Measurements from ENCODE around the gene PRKAG3. TPM values are rescaled to one million over a fixed set of nuclear protein-coding genes. Genes with fewer than 3 reads are reported as not detected.

PRKAG3 gene
- total RNA-seq, 2 experiments from 2014 or later = not detected

DNA sequence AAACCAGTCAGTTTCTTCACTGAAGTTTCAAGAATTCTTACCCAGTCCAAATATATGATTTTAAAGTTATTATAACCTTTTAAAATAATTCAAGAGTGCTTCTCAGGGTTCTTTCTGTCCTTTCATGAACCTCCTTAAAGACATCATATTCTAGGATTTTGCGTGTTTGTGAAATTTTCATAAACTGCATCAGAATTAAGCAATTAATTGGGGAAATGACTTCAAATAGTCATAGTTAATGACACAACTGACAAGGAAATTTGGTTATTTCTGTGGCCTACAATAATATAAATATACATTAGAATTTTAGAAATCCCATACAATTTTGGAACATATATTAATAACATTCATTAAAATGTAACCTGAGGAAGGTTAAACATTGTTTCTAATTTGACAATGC is 39.2 kb downstream of the PRKAG3 start:
- ChIA-PET CTCF (ENCODE audit: unreplicated experiment) (no interaction called here), POLR2A (no interaction called here)
- Histone ChIP-seq H3K9me2 (ENCODE audit: insufficient read depth, low read length) (no peaks in the 10 kb centered on the region), H4K20me1 (ENCODE audit: insufficient read depth, low read length) (no peaks in the 10 kb centered on the region), H3K4me3 (ENCODE audit: low read depth, low read length, poor library complexity, severe bottlenecking) (no peak overlapping the region), H3K27ac (ENCODE audit: low read depth, low read length, poor library complexity, severe bottlenecking) (no peak overlapping the region), H3K9me3 (ENCODE audit: low read length) (no peaks in the 10 kb centered on the region), H3K4me2 (ENCODE audit: low read length) (no peak overlapping the region), H3K79me2 (ENCODE audit: insufficient read depth, low read depth, low read length) (no peaks in the 10 kb centered on the region), H3K4me1 (ENCODE audit: insufficient read depth, low read length, poor library complexity, severe bottlenecking) (no peaks in the 10 kb centered on the region), H2AFZ (ENCODE audit: low read length) (no peak overlapping the region), H3K36me3 (ENCODE audit: insufficient read depth, low read length) (no peaks in the 10 kb centered on the region)
- no TSS peak for BruUV-seq (replicated peaks)
- TF ChIP-seq EZH2phosphoT487 (IDR thresholded peaks at IDR 0.05; ENCODE audit: borderline replicate concordance, low read depth, low read length) = no peak
- TF ChIP-seq, protein P1, sequence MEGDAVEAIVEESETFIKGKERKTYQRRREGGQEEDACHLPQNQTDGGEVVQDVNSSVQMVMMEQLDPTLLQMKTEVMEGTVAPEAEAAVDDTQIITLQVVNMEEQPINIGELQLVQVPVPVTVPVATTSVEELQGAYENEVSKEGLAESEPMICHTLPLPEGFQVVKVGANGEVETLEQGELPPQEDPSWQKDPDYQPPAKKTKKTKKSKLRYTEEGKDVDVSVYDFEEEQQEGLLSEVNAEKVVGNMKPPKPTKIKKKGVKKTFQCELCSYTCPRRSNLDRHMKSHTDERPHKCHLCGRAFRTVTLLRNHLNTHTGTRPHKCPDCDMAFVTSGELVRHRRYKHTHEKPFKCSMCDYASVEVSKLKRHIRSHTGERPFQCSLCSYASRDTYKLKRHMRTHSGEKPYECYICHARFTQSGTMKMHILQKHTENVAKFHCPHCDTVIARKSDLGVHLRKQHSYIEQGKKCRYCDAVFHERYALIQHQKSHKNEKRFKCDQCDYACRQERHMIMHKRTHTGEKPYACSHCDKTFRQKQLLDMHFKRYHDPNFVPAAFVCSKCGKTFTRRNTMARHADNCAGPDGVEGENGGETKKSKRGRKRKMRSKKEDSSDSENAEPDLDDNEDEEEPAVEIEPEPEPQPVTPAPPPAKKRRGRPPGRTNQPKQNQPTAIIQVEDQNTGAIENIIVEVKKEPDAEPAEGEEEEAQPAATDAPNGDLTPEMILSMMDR (conservative IDR thresholded peaks at IDR 0.05; ENCODE audit: low read length) = no peak
- intact Hi-C loops (cut with micrococcal nuclease; ENCODE audit: unreplicated experiment) = no loop called here
- no peak for DNase-seq (ENCODE audit: low spot score)

DNA sequence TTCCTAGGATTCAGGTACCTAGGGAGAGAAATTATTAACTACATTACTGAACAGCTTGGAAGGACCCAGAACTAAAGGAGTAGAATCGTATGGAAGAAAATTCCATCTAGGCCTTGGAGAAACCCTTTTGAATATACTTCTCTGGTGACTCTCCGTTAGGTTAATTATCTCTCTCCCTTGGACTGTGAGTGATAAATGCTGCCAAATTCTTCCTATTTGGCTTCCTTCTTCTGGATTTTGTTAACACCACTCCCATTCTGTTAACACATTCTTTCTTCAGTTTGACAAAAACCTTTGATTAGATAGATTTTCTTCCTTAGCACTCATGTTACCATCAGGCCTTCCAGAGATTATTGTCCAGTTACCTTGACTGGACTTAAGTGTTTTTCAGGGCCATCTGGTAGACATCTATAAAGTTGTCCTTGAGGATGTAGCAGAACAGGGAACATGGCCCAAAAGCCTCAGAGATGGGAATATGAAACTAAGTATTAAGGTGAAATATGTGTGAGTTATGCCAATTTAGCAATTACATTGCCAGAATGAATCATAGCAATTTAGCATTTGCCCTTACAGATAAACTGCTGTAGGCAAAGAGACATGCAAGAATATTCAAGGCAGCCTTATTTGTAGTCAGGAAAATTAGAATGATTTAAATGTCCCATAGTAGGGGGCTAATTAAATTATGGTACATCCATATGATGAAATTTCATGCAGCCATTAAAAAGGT is 42.9 kb downstream of the PRKAG3 start:
- BruUV-seq (replicated peaks) = no TSS peak
- Histone ChIP-seq H3K36me3 (ENCODE audit: insufficient read depth, low read length) (no peaks in the 10 kb centered on the region), H3K79me2 (ENCODE audit: insufficient read depth, low read depth, low read length) (no peaks in the 10 kb centered on the region), H3K9me2 (ENCODE audit: insufficient read depth, low read length) (no peaks in the 10 kb centered on the region), H4K20me1 (ENCODE audit: insufficient read depth, low read length) (no peaks in the 10 kb centered on the region), H3K4me1 (ENCODE audit: insufficient read depth, low read length, poor library complexity, severe bottlenecking) (no peaks in the 10 kb centered on the region), H2AFZ (ENCODE audit: low read length) (no peak overlapping the region), H3K4me2 (ENCODE audit: low read length) (no peak overlapping the region), H3K4me3 (ENCODE audit: low read depth, low read length, poor library complexity, severe bottlenecking) (no peak overlapping the region), H3K9me3 (ENCODE audit: low read length) (no peaks in the 10 kb centered on the region), H3K27ac (ENCODE audit: low read depth, low read length, poor library complexity, severe bottlenecking) (no peak overlapping the region)
- DNase-seq (ENCODE audit: low spot score) = no peak
- ChIA-PET POLR2A (interaction anchor here (0.5 kb wide), 1 partner anchor 365 kb away, joined by 3 read pairs; no protein-coding TSS in a partner anchor), CTCF (ENCODE audit: unreplicated experiment) (no interaction called here)
- TF ChIP-seq, protein P1 (conservative IDR thresholded peaks at IDR 0.05; ENCODE audit: low read length) = no peak
- TF ChIP-seq EZH2phosphoT487 (IDR thresholded peaks at IDR 0.05; ENCODE audit: borderline replicate concordance, low read depth, low read length) = no peak
- intact Hi-C loops (cut with micrococcal nuclease; ENCODE audit: unreplicated experiment) = no loop called here

DNA sequence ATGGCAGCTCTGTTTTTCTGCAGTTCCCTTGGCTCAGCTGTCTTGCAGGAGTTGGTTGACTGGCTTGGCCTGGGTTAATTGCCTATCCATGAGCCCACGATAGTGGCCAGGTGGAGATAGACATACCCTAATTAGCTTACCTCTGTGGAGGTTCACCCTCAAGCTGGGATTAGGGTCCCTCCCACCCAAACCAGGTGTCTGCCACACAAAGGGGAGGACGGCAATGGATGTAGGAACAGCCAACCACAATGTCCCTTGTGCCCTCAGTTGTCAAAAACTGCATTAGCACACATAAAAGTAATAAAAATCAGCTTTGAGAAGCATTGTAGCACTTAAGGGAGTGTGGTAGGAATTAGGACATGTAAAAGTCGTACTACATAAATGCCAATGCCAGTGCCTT is 45.5 kb downstream of the PRKAG3 start:
- Histone ChIP-seq H3K4me3 (ENCODE audit: low read depth, low read length, poor library complexity, severe bottlenecking) (no peak overlapping the region), H3K4me1 (ENCODE audit: insufficient read depth, low read length, poor library complexity, severe bottlenecking) (no peaks in the 10 kb centered on the region), H3K9me2 (ENCODE audit: insufficient read depth, low read length) (no peaks in the 10 kb centered on the region), H3K4me2 (ENCODE audit: low read length) (no peak overlapping the region), H3K9me3 (ENCODE audit: low read length) (no peaks in the 10 kb centered on the region), H3K27ac (ENCODE audit: low read depth, low read length, poor library complexity, severe bottlenecking) (no peak overlapping the region), H3K79me2 (ENCODE audit: insufficient read depth, low read depth, low read length) (no peaks in the 10 kb centered on the region), H4K20me1 (ENCODE audit: insufficient read depth, low read length) (no peaks in the 10 kb centered on the region), H3K36me3 (ENCODE audit: insufficient read depth, low read length) (no peaks in the 10 kb centered on the region), H2AFZ (ENCODE audit: low read length) (no peak overlapping the region)
- ChIA-PET POLR2A (no interaction called here), CTCF (ENCODE audit: unreplicated experiment) (no interaction called here)
- no peak for DNase-seq (ENCODE audit: low spot score)
- intact Hi-C loops (cut with micrococcal nuclease; ENCODE audit: unreplicated experiment) = no loop called here
- TF ChIP-seq EZH2phosphoT487 (IDR thresholded peaks at IDR 0.05; ENCODE audit: borderline replicate concordance, low read depth, low read length) = no peak
- TF ChIP-seq, protein P1 (conservative IDR thresholded peaks at IDR 0.05; ENCODE audit: low read length) = no peak
- BruUV-seq (replicated peaks) = no TSS peak
